ENCODE results near the gene CROT. TPM values are rescaled to one million over a fixed set of nuclear protein-coding genes. Genes with fewer than 3 reads are reported as not detected.

The CROT gene
- total RNA-seq, 2 donors from 2014 or later: 6.3 to 11.0 TPM

GRCh38 chr7:87330942-87331341 is 14.5 kb upstream of the CROT start:
- Mint-ChIP-seq H3K27ac (no peak overlapping the region), H3K4me3 (no peak overlapping the region), H3K36me3 (ENCODE audit: low read depth) (peaks cover 35% of the 10 kb centered on the region), H3K27me3 (ENCODE audit: insufficient read depth) (no peaks in the 10 kb centered on the region), H3K9me3 (peaks cover 78% of the 10 kb centered on the region), H3K4me1 (peaks cover 2% of the 10 kb centered on the region)
- TF ChIP-seq CTCF (conservative IDR thresholded peaks at IDR 0.05): no peak
- H3K9me3 ChIP-seq (ENCODE audit: control insufficient read depth, low read length): peaks cover 81% of the 10 kb centered on the region
- H3K9ac ChIP-seq (ENCODE audit: extremely low read depth, low read length, poor library complexity, severe bottlenecking): no peak overlapping the region
- peak; percentile 54 for DNase-seq
- H3K27ac ChIP-seq (ENCODE audit: low read depth, low read length): no peak overlapping the region
- H3K27me3 ChIP-seq (ENCODE audit: control insufficient read depth, insufficient read depth, low read length, poor library complexity, severe bottlenecking): no peaks in the 10 kb centered on the region
- WGBS, 2 experiments (ENCODE audit: insufficient coverage in 1 of 2, insufficient read length in 1 of 2): 29 to 57% methylated on average over 1 to 2 of the region's 2 CpGs
- H3K4me3 ChIP-seq (ENCODE audit: low read length): peak overlapping the region; percentile 55
- H3K36me3 ChIP-seq (ENCODE audit: control insufficient read depth, insufficient read depth, low read length): peaks cover 10% of the 10 kb centered on the region
- H3K4me1 ChIP-seq (ENCODE audit: control insufficient read depth, insufficient read depth, low read length): peaks cover 5% of the 10 kb centered on the region

DNA sequence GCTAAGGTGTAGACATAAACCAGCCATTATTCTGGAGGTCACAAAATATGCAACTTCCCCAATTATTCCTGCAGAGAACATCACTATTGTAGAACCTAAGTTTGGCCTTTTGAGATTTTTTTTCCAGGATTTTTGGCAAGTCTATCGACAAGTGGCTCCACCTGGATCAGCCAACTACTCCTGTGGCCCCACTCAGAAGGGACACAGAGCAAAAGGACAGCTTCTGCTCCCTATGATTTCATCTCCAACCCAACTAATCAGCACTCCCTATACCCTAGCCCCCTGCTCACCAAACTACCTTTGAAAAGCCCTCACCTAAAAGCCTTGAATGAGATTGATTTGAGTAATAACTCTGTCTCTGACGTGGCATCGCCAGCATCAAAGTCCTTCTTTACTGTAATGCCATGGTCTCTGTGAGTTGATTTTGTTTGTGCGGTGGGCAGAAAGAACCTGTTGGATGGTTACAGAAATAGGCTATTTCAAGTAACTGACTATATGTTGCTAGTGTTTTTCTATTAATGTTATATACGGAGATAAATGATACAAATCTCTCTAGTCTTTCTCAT is 13.7 kb upstream of the CROT start:
- peaks cover 10% of the 10 kb centered on the region for H3K36me3 ChIP-seq (ENCODE audit: control insufficient read depth, insufficient read depth, low read length)
- H3K9ac ChIP-seq (ENCODE audit: extremely low read depth, low read length, poor library complexity, severe bottlenecking): no peak overlapping the region
- no peak overlapping the region for H3K4me3 Mint-ChIP-seq
- H3K27me3 Mint-ChIP-seq (ENCODE audit: insufficient read depth): no peaks in the 10 kb centered on the region
- peaks cover 2% of the 10 kb centered on the region for H3K4me1 Mint-ChIP-seq
- H3K9me3 ChIP-seq (ENCODE audit: control insufficient read depth, low read length): peaks cover 73% of the 10 kb centered on the region
- H3K4me3 ChIP-seq (ENCODE audit: low read length): peak overlapping the region; percentile 41
- peaks cover 69% of the 10 kb centered on the region for H3K9me3 Mint-ChIP-seq
- WGBS, 2 experiments (ENCODE audit: insufficient coverage in 1 of 2, insufficient read length in 1 of 2): 96 to 100% methylated on average over 2 to 5 of the region's 5 CpGs
- no peak overlapping the region for H3K27ac Mint-ChIP-seq
- DNase-seq: no peak
- H3K27me3 ChIP-seq (ENCODE audit: control insufficient read depth, insufficient read depth, low read length, poor library complexity, severe bottlenecking): no peaks in the 10 kb centered on the region
- peaks cover 5% of the 10 kb centered on the region for H3K4me1 ChIP-seq (ENCODE audit: control insufficient read depth, insufficient read depth, low read length)
- H3K36me3 Mint-ChIP-seq (ENCODE audit: low read depth): peaks cover 31% of the 10 kb centered on the region
- H3K27ac ChIP-seq (ENCODE audit: low read depth, low read length): no peak overlapping the region
- no peak for TF ChIP-seq CTCF (conservative IDR thresholded peaks at IDR 0.05)

DNA sequence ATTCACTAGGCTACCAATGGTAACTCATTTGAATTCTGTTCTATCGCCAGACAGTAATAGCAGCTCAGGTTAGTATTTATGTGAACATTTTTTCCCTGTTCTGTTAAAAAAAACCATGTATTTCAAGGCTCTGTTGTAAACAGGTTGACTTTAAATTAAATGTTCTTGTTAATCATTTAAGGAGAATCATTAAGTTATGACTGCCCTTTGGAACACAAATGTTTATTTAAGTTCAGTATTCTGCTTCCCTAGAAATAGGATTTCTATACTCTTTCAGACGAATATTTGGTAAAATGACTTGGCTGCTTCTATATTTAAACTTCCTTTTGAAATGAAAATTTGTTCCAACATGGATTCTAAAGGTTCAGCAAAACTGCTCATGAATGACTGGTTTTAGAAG is 13.1 kb upstream of the CROT start:
- H3K4me1 ChIP-seq (ENCODE audit: control insufficient read depth, insufficient read depth, low read length): peaks cover 5% of the 10 kb centered on the region
- peak overlapping the region; percentile 41 for H3K4me3 ChIP-seq (ENCODE audit: low read length)
- no peak for TF ChIP-seq CTCF (conservative IDR thresholded peaks at IDR 0.05)
- WGBS, 2 experiments (ENCODE audit: insufficient coverage in 1 of 2, insufficient read length in 1 of 2): 95 to 100% methylated on average over 1 to 2 of the region's 2 CpGs
- peaks cover 2% of the 10 kb centered on the region for H3K4me1 Mint-ChIP-seq
- peaks cover 10% of the 10 kb centered on the region for H3K36me3 ChIP-seq (ENCODE audit: control insufficient read depth, insufficient read depth, low read length)
- no peaks in the 10 kb centered on the region for H3K27me3 Mint-ChIP-seq (ENCODE audit: insufficient read depth)
- peaks cover 26% of the 10 kb centered on the region for H3K36me3 Mint-ChIP-seq (ENCODE audit: low read depth)
- no peak overlapping the region for H3K9ac ChIP-seq (ENCODE audit: extremely low read depth, low read length, poor library complexity, severe bottlenecking)
- DNase-seq: no peak
- peaks cover 64% of the 10 kb centered on the region for H3K9me3 Mint-ChIP-seq
- no peak overlapping the region for H3K4me3 Mint-ChIP-seq
- H3K9me3 ChIP-seq (ENCODE audit: control insufficient read depth, low read length): peaks cover 67% of the 10 kb centered on the region
- H3K27ac ChIP-seq (ENCODE audit: low read depth, low read length): no peak overlapping the region
- no peaks in the 10 kb centered on the region for H3K27me3 ChIP-seq (ENCODE audit: control insufficient read depth, insufficient read depth, low read length, poor library complexity, severe bottlenecking)
- H3K27ac Mint-ChIP-seq: no peak overlapping the region
